ENCODE data around the gene FLAD1.

Gene FLAD1

GRCh38 chr1:155018617-155019348 lies 35.6 kb downstream of the FLAD1 start:
- DNase-seq = no peak

GRCh38 chr1:155019377-155020245 lies 36.5 kb downstream of the FLAD1 start:
- DNase-seq = no peak

GRCh38 chr1:155022136-155022926 lies 39.2 kb downstream of the FLAD1 start:
- DNase-seq = peak; percentile 8

GRCh38 chr1:155022927-155023236 lies 39.7 kb downstream of the FLAD1 start:
- DNase-seq = no peak

- no peak for DNase-seq
These were observed 40.5 kb downstream of the FLAD1 start for GRCh38 chr1:155023627-155024026.

- no peak for DNase-seq
These were observed 41.2 kb downstream of the FLAD1 start for GRCh38 chr1:155024315-155024714.

- DNase-seq = no peak
These were observed 43.0 kb downstream of the FLAD1 start for GRCh38 chr1:155026154-155026553.

GRCh38 chr1:155026588-155026987 lies 43.4 kb downstream of the FLAD1 start:
- DNase-seq = peak; percentile 5

GRCh38 chr1:155029513-155030242 lies 46.5 kb downstream of the FLAD1 start:
- no peak for DNase-seq

- no peak for DNase-seq
These were observed 47.2 kb downstream of the FLAD1 start for GRCh38 chr1:155030243-155030795.

GRCh38 chr1:155030899-155031298 lies 47.8 kb downstream of the FLAD1 start:
- no peak for DNase-seq

GRCh38 chr1:155032886-155033285 lies 49.7 kb downstream of the FLAD1 start:
- no peak for DNase-seq

GRCh38 chr1:155033524-155033923 lies 50.4 kb downstream of the FLAD1 start, which contains the start of the genes DCST1 and DCST2:
TSS of gene DCST1 (plus strand) at chr1:155033824. CDS start at chr1:155034037, 213 bp downstream.
TSS of gene DCST2 (minus strand) at chr1:155033781. CDS start at chr1:155033701, 80 bp downstream.
- no peak for DNase-seq

GRCh38 chr1:155034318-155035208 lies 51.4 kb downstream of the FLAD1 start:
- no peak for DNase-seq

GRCh38 chr1:155035936-155036335 lies 52.8 kb downstream of the FLAD1 start:
- DNase-seq = no peak

- DNase-seq = no peak
These were observed 53.9 kb downstream of the FLAD1 start for GRCh38 chr1:155037043-155037442.

- DNase-seq = no peak
These were observed 54.8 kb downstream of the FLAD1 start for GRCh38 chr1:155037851-155038441.

GRCh38 chr1:155038602-155039307 lies 55.6 kb downstream of the FLAD1 start:
- DNase-seq = no peak

- no peak for DNase-seq
These were observed 56.1 kb downstream of the FLAD1 start for GRCh38 chr1:155039308-155039669.
